Right hindlimb (tissue), 1 donor: ENCODE measurements around the gene SLC6A11.

Source experiments
- DNase-seq: peaks from one replicate; pipeline ENCODE4 v3.0.0-alpha.2; 2018

The SLC6A11 gene

DNA sequence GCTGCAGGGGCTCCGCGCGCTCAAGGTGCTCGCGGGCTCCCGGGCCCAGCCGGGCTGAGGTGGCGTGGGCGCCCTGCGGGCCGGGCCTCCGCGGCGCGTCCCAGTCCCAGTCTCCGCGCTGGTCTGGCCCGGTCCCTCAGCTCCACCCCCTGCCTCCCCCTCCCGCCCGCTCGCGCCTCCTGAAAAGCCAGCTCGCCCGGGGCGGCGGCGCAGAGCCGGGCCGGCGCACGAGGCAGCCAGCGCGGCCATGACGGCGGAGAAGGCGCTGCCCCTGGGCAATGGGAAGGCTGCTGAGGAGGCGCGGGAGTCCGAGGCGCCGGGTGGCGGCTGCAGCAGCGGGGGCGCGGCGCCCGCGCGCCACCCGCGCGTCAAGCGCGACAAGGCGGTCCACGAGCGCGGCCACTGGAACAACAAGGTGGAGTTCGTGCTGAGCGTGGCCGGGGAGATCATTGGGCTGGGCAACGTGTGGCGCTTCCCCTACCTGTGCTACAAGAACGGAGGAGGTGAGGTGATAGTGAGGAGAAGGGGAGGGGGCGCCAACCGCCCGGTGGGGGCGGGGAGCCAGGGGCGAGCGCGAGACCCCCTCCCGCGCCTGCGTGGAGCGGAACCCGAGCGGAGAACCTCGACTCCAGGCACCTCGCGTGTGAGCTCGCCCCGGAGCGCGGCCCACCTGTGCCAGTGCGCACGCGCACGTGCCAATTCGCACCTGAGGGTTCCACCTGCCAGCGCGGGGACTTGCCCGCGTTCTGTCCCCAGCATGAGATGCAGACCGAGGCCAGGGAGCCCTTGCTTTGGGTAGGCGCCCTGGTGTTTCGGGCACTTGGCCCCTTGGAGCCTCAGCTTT, at the start of gene SLC6A11:
Gene SLC6A11 (plus strand): TSS at position 210 of the 844 bp plus-strand sequence. CDS start 38 bp downstream, at position 248.
- no peak for DNase-seq

DNA sequence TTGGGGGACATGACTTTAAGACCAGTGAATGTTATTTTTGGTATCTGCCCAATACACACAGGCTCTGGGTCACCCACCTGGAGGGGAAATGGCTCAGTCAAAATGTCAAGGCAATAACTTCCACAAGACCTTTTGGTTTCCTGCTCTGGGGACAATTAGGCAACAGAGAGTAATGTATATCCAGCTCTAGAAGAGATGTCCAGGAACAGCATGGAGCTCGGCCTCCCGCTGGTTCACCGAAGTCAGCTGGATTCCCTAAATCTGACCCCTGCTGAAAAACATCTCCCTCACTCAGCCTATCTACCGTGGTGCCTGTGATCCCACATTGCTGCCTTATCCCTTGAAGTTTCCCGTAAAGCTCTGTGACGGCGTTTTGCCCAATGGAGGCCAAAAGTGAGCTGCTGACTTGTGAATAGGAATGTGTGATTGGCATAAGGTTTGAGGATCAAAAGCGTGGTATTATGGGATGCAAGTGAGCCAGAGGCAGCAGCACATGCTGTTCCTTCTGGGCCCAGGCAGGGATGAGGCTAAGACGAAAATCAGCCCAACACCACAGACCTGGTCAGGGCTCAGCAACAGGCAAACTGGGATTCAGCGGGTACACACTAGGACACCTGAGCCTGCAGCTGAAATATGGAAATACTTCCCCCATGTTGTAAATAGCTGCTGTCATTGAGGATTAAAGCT, 47.2 kb upstream of the SLC6A11 start:
- DNase-seq = no peak

DNA sequence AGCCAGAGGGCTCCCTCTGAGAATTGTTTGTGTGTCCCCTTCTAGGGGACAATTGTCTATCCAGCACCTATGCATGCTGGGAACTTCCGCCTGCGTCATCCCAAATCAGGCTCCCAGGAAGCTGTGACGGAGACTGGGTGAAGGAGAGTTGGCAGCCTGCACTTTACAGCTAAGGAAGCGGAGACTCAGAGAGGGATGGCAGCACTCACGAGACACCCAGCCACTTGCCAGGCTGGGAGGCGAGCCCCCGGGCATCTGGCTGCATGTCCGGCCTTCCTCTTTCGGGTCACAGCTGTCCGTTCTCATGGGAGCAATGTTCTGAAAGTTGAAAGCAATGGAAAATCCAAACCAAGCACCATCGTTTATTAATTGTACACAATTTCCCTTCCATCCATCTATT, 45.5 kb upstream of the SLC6A11 start:
- no peak for DNase-seq

DNA sequence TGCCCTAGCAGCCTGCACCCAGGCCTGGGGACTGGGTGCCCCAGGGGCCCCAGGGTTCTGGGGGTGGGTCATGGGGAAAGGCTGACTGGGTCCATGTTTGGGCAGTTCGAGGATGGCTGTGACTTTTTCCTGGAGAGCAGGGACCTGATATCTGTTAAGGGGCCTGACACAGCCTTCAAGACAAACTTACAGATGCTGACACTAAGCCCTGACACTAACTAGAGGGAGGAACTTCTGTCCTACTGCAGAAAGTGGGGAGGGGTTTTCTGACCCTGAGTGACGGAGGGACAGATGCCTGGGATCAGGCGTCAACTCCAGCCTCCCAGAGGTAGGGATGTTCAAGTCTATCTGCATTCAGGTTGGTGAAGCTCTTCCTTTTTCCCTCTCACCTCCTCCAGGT, 45.0 kb upstream of the SLC6A11 start:
- no peak for DNase-seq

DNA sequence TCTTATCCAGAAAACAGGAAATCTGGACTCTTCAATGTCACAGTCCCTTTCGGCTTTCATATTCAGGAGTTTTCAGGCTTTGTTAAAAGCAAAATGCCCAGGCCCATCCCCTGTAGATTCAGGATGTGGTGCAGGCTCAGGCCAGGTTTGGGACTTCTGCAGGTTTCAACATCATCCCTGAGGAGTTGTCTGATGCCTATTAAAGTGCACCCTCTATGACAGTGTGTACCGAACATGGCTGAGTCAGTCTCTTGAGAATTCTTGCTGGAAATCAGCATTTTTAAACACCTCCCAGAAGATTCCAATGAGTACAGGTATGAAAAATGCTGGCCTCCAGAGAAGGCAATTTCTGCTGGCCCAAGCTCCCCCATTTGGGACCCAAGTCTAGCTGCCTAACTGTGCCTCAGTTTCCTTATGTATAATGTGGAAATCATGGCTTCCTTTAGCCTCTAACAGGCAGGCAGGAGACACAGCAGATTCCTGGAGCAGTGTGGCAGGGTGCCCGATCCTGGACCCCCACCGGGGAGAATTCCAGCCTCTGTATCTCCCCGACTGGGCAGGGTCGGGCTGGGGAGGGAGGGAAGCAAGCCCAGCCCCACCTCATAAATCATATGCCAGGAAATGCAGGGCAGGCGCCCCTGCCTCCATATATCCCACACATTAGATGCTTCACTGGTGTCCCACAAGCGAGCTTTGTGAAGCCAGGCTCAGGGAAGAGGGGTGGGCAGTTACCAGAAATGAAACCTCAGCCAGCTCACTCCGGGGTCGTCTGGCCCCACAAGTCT, 44.4 kb upstream of the SLC6A11 start:
- DNase-seq = no peak

DNA sequence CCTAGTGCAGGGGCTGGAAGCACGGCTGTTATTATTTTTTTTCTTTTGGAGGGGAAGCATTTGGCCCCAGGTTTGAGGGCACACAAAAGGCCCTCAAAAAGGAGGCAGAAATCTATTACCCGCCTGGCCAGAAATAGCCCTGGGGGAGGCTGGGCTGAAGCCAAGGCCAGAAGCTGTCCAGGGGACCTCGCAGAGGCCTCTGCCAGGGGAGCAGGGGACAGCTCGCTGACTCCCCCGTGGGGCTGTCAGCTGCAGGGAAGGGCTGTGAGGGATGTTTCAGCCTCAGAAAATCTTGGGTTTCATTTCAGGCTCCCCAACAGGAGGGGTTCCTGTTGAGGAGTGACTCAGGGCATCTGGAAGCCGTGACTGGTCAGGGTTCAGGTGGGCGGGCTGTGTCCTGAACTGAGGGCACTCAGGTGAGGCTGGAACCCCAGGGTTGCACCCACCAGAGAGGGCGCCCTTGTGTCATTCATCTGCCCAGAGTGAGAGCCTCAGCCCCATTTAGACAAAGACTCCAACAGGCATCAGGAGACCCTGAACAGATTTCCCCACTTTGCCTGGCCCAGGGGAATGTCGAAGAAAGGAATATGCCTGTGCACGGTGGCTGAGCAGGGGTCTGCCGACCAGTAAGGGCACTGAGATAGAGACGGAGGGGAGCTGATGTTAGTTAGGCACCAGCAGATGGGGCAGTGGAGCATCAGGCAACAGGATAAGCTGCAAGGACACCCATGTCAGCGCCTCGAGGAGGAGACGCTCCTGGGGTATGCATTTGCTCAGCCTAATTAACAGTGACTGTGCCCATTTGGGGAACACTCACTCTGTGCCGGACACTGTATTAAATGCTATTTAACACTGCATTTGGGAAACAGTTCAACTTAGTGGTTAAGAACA, 43.5 kb upstream of the SLC6A11 start:
- DNase-seq = no peak

DNA sequence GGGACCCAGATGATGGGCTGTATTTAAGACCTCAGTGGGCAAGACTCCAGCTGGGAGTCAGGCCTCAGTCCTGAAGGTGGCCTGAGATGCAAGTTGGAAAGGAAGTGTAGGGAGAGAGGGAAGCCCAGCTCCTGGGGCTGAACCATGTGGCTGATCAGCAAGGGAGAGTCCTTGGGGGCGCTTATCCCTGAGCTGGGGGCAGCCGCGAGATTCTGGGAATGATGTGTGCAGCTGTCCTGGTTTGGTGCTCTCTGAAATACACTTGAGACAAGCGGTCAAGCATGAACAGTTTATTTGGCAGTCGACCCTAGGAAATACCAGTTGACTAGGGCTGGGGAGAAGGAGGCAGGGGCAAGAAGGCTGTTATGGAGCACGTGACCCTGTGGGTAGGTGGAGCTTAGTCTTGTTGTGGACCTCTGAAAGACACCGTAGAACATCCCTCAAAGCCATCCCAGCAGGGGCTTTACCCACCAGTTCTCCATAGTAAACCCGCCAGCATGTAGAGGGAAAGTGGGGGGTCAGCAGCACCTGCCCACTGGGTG, 41.8 kb upstream of the SLC6A11 start:
- no peak for DNase-seq

DNA sequence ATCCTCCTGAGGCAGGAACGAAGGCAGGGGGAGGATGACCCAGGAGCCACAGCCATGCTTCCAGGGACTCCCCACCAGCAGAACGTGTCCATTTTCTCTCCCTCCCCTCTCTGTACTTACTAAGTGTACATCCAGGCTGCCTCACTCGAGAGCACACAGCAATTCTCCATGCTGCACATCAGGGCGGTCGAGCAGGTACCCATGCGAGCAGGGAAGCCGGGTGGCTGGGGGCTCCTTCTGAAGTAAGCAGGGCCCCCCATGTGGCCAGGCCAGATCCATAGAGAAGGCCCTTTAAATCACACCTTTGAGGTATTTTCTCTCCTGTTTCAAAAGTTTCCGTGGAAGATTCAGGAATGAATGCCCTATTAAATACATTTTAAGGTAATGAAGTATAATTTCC, 41.2 kb upstream of the SLC6A11 start:
- DNase-seq = no peak

DNA sequence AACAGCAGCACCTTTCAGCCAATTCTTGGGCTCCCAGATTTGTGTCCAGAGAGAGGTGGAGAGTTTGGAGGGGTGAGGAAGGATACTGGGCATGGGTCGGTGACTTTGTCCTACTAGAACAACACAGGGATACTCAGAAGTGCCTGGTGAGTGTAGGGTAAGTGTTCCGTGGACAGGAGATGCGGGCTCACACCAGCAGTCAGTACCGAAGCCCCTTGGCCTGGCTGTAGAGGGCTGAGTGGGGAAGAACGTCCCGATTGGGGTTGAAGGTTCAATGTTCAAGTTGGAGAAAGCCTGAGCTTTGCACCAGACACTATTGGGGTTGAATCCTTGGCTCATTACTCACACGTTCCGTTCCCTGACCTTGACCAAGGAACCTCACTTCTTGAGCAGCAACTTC, 40.8 kb upstream of the SLC6A11 start:
- DNase-seq = no peak

DNA sequence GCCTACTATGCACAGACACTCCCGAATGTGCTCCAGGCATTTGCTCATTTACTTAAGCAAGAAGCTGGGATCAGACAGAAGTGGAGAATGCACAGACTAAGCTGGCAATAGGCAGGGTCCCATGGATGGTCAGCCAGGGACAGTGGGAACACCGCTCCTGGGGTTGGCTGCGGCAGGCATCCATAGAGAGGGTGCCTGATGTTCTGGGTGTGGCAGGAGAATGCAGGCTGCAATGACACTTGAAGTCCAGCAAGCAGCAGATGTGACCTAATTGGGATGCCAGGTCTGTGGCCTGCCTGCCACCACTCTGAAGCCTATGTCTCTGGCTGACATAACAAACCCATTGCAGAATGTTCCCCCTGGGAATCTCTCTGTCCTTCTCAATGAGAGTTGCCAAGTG, 40.2 kb upstream of the SLC6A11 start:
- no peak for DNase-seq

DNA sequence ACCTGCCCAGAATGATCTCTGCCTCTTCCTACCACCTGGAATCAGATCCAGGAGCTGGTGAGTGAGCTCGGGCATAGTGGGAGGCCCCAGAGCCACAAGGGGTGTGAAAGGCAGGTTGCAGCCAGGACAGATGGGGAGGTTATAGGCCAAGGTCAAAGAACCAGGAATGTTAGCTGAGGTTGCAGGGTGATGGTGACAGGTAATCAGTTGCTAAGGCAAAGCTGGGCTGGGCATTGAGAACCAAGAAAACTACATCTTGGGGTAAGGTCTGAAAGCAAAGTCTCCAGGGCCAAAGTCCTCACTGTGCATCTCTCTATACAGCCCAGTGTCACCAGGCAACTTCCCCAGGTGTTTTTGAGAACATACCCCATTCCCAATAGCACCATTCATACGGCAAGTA, 38.4 kb upstream of the SLC6A11 start:
- no peak for DNase-seq

DNA sequence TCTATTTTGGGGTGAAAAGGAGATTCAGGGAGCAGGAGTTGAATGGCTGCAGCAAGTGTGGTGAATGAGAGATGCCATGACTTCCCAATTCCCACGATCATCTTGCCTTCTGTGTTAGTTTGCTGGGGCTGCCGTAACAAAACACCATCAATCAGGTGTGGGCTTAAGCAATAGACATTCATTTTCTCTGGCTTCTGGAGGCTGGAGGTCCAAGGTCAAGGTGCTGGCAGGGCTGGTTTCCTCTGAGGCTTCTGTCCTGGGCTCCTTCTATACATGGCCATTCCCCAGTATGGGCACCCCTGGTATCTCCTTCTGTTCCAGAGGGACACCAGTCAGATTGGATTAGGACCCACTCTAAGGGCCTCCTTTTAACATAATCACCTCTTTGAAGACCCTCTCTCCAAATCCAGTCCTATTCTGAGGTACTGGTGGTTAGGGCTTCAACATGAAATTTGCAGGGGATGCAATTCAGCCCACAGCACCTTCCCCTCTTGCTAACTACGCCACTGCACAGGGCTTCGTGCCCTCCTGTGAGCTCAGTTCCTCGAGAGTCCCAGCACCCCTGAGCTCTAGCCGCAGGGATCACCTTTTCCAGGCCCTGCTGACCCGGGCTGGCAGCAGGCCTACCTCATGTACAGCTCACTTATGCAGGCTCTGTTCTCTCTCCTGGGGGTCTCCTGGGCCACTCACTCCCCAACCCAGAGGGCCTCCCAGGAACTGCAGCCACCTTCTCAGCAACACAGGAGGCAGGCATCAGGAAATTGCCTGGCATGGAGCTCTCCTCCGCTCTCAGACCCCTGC, 37.3 kb upstream of the SLC6A11 start:
- DNase-seq = no peak

DNA sequence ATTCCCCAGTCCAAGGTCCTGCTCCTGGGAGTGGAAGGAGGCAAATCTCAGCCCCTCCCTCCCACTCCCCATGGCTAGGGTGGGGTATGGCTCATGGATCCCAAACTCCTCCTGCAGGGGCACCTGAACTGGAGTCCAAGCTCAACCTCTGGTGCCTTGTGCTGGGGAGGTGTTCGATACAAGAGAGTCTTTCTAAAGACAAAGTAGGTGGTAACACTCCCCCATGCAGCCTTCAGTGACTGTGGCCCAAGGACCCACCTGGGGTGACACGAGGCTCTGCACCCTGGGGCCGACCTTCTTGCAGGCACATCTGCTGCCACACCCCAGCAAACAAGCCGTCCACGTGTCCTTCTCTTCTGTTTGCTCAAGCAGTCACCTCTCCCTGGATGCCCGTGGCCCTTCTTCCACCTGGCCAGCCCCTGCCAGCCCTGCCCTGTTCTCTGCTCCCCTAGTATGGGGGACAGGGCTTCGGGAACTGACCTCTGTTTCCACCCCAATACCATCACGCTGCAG, 36.7 kb upstream of the SLC6A11 start:
- no peak for DNase-seq

DNA sequence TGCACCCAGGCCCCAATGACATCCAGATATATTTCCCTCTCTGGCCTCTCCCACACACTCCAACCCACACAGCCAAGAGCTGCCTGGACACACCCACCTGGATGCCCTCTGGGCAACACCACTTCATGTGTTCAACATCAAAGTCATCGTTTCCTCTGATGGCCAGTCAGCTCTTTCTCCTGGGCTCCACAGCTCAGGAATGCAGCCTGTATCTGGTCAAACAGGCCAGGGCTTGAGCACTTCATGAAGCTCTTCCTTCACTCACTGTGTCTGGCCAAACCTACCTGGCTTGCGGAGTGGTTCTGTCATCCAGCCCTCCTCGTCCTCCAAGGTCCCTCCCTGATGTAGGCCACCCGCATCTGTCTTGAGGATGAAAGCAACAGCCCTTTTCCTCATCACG, 35.8 kb upstream of the SLC6A11 start:
- no peak for DNase-seq

DNA sequence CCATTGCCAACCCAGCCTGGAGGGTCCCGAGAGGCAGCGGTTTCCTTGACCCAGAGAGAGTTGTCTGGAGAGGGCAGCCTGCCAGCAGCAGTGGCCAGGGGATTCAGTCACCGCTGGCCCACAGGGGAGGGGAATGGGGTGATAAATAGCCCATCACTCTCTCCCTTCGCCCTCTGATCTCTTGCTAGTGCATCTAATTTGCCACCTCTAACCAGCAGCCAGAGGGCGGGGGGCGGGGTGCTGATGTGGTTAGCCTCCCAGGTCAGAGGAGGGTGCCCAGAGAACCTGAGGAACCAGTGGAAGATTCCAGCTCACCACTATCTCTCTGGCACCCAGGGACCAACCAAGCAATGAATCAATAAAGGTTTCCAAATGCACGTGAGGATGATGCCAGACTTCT, 35.1 kb upstream of the SLC6A11 start:
- DNase-seq = no peak

DNA sequence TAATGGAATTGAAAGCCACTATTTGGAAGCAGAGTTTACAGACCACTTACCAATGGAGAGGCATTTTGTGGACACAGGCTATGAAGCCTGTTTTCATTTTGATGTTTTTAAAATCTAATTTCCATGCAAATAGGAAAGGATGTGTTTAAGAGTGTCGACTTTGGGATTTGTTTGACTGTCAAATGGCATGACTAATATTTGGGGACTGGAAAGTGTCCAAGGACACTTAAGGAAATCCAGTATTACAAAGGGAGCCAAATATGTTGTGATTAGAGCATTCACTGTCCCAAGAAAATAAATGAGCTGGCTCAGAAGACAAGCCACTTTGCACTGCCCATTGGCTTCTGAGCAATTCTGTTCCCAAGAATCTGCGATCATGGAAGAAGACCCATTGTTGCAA, 34.0 kb upstream of the SLC6A11 start:
- DNase-seq = no peak

DNA sequence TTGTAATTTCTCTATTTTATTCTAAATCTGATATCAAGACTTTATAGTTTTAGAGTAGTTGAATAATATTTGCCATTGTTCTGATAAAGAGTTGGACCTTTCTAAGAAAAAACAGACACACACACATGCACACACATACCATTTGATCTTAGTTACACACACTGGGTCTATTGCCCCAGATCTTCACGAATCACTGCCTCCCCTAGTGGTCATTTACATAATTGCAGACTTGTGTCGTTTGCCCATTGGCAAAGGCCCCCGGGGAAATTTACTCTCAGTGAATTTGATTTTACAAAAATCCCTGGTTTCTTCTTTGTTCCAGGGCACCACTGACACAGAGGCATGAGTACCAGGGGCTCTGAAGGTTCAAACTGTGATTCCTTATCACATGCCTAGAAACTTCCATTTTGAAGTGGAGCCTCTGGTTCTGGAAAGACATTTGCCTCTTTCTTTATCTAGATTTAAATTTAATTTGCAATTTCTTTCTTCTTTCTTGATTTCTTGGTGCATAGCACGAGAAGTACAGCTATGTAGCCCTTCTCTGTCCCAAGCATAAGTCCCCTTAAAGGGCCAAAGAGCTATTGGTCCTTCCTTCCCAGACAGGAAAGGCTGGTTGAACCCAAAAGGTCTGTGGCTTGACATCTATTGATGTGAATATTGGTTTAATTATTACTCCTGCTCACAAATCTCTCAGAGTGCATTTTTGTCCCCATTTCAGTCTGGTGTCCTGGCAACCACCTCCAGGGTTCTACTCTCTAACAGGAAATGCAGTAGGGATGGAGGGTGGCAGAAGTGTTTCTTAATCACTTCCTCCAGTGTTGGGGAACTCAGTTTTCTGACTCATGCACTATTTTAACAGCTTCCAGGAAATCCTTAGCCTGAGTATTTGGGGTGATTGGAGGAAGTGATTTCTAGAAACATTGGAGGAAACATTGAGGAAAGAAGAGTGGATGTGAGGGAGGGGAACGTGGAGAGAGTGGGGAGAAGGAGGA, 32.4 kb upstream of the SLC6A11 start:
- no peak for DNase-seq

DNA sequence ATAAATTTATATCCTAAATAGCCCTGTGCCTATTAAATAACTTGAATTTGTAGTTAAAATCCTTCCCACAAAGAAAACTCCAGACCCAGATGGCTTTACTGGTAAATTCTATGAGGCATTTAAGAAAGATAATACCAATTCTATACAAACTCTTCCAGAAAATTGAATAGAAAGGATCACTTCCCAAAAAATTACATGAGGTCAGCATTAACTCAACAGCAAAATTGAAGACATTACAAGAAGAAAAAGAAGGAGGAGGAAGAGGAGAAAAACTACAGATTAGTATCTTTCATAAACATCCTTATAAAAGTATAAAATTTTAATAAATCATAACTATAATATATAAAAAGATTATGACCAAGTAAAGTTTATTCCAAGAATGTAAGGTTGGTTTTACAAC, 29.4 kb upstream of the SLC6A11 start:
- no peak for DNase-seq

DNA sequence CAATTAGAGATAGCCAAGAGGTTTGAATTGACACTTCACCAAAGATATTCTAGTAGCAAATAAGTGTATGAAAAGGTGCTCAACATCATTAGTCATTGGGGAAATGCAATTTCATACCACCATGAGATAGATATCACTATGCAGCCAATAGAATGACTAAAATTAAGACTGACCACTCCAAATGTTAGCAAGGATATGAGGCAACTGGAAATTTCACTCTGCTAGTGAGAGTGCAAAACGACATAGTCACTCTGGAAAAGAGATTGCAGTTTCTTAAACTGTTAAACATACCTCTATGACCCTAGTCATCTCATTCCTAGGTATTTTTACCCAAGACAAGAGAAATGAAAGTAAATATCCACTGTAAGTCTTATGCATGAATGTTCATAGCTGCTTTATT, 27.6 kb upstream of the SLC6A11 start:
- no peak for DNase-seq

DNA sequence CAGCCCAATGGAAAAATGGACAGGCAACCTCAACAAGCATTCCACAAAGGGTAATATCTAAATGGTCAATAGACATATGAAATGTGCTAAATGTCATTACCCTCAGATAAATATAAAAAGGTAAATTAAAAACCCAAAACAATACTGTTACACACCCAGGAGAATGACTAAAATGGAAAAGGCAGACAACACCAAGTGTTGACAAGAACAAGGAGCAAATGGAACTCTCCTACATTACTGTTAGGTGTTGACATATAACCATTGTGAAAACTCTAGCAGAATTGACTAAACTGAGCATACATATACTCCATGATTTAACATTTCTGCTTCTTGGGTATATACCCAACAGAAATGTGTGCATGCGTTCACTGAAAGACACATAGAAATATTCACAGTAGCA, 25.3 kb upstream of the SLC6A11 start:
- no peak for DNase-seq
